HT-29 (cell line): ENCODE data around the gene MCUB. TPM values are rescaled to one million over a fixed set of nuclear protein-coding genes. Genes with fewer than 3 reads are reported as not detected.
A peak's percentile ranks its signal among the peaks of the same experiment; 100 is the strongest.

Source experiments
- DNase-seq: peaks from one replicate; pipeline ENCODE4 v3.0.0-alpha.2; 2015; ENCODE audit warnings: low spot score
- total RNA-seq: library from RNA; depleted of rRNA; stranded (reverse); fragments of >200 nt; shearing (Covaris generic); gene quantifications from 2 replicates; pipeline ENCODE4 v1.2.3, GENCODE V29; 2014

Gene MCUB
- total RNA-seq, 1 experiment from 2014 or later = 4.2 TPM

DNA sequence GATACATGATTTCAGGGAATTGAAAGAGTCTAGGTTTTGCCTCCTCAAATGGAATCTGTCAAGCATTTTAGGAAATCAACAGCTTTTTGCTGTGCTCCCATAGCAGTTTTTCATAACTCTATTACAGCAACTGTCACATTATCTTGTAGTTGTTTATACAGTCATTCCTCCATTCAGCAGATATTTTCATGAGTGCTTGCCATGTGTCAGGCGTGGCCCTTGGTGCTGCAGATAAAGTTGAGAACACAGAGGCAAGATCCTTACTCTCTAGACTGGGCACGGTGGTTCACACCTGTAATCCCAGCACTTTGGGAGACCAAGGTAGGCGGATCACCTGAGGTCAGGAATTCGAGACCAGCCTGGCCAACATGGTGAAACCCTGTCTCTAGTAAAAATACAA, 67.3 kb downstream of the MCUB start:
- DNase-seq = no peak

DNA sequence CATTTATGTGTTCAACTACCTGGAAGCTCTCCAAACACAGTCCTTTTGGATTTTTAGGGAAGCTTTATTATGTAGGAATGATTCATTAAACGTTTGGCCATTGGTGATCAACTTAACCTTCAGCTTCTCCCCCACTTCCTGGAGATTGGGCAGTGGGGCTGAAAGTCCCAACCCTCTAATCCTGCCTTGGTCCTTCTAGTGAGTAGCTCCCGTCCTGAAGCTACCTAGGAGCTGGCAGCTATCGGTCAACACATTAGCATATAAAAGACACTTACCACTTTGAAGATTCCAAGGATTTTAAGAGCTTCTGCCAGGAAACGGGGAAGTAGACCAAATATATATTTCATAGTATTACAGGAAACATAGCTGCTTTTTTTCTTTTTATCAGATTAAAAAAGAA, 69.7 kb downstream of the MCUB start:
- DNase-seq = no peak

DNA sequence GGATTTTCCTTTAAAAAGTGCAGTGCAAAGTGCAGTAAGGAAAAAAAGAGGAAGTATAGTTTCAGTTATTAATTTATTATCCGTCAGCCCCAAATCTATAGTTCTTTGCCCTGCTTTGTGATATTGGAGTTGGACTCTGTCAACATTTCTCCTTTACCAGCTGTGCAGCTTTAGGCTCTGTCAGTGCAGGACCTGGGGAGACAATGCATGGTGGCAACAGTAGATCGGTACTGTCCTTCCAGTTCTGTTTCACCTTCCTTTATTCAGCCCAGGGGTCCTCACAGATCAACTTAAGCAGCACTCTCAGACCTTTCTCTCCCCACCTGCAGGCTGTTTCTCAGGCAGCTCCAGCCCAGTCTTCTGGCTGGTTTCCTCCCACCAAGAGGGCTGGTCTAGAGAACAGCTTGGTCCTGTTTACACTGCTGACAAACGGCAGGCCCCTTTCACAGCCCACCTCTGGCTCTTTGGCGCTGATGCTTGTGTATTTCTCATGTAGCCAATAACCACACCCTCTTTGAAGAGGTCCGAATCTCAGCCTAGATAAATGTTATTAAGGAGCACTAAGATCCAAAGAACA, 71.6 kb downstream of the MCUB start:
- no peak for DNase-seq

DNA sequence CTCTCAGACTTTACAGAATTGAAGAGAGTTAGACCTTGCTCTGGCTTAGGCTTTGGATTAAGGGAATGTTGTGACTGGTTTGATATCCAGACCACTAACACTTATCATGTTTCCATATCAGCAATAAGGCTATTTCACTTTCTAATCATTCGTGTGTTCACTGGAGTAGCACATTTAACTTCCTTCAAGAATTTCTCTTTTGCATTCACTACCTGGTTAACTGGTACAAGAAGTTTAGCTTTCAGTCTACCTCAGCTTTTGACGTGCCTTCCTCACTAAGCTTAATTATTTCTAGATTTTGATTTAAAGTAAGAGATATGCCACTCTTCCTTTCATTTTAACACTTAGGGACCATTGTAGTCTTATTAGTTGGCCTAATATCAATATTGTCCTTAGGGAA, 80.6 kb downstream of the MCUB start:
- DNase-seq = no peak

DNA sequence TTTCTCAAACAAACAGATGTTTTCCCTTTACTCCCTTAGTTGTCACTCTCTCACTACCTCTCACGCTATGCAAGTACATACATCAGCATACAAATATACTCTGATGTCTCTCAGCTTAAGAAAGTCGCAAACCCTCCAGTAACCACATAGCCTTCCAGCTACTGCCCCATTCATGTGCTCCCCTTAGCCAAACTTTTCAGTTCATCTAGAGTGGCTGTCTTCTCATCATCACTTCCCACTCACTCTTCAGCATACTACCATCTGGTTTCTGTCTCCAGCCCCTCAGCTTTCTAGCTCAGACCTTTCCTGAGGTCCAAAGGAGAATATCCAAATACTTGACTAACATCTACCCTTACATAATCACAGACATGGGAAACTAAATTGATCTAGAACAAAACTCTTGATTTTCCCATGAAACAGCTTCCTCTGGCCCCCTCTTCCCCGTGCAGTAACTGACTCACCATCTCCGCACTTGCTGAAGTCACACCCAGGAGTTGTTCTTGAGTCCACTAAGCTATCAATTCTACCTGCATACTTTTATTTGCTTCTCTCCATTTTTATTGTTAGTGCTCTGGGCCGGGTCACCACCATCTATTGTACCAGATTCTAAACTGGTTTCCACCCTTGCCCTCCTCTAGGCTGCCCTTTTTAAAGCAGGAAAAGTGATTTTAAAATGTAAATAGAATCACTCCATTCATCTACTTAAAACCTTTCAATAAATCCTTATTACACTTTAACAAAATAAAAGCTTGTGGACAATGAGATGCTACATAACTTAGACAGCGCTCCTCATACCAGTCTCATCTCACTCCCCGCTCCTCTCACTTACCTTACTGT, 86.0 kb downstream of the MCUB start:
- DNase-seq = no peak

DNA sequence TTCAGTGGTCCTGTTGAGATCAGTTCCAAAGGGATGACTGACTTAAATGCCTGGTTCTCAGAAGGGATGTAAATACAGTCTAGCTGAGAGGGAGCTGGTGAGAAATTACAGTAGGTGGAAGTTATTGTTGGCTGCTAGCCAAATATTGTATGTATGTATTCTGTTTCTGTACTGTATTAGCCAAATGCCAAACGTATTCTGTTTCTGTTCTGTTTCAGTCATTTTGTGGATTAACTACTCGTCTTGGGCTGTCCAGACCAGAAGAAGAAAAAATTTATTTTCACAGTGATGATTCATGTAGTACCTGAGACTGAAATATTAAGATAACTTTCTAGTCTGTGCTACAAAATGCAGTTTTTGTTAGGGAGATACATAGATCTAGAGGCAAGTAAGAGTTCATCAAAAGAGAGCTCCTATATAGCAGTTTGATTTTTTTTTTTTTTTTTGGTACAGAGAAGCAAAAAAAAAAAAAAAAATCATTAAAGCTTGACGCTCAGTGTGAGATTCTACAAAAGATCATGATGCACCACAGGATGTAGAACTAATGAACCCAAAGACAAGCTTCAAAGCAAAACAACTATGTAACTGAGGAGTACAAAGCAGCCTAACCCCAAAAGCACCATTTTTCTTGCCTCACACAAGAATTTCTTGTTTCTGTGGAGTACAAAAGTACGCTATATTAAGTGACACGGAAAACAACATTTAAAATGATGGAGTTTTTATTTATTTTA, 88.4 kb downstream of the MCUB start:
- no peak for DNase-seq

DNA sequence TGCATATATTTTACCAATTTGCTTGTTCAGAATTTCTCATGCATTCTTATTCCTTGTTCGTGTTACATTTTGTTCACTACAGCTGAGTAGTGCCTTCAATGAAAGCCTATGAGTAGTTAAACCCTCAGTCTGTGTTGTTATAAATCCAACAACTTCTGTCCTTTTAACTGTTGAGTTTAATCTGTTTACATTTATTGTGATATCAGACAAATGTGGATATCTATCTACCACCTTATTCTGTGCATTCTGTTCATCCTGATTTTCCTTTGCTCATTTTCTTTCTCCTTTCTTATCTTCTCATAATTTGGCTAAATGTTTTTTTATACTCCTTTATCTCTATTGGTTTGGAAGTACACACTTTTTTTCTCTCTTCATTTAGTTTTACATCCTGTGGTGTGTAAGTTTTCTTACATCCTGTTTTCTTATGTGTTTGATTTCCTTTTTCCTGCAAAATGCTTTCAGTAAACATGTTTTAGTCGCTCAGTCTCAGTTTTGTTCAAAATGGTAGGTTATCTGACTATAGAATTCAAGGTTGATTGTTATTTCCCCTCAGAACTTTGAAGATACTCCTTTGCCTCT, 89.0 kb downstream of the MCUB start:
- no peak for DNase-seq

DNA sequence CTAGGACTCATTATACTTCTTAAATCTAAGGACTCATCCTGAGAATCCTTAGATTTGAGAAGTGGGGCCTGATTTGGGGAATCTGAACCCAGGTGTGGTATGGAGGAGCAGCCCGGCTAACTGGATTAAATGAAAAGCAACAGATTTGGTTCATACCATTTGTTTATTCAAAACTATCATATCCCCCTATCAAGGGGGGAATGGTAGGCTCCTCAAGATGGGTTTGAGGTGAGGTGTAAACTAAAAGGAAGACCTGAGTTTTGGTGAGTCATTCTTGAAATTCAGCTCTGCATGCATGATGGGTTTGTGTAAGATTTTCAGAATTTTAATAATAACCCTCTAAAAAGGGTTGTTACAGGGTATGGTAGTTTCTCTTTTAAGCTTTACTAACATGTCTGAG, 89.8 kb downstream of the MCUB start:
- no peak for DNase-seq

DNA sequence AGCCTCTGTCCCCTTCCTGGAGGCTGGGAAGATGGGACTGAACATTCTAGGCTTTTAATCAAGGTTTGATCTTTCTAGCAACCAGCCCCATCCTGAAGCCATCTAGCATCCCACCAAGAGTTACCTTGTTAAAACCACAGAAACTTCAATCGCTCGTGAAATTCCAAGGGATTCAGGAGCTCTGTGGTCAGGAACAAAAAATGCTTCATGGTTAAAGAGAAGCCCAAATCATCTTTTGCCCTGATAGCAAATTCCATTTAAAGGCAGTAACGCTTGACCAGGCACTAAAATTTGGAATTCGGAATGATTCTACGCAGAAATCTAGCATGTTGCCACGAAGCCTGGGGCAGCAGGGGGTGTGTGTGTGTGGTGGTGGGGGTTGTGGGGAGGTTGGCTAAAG, 95.3 kb downstream of the MCUB start:
- DNase-seq = no peak

DNA sequence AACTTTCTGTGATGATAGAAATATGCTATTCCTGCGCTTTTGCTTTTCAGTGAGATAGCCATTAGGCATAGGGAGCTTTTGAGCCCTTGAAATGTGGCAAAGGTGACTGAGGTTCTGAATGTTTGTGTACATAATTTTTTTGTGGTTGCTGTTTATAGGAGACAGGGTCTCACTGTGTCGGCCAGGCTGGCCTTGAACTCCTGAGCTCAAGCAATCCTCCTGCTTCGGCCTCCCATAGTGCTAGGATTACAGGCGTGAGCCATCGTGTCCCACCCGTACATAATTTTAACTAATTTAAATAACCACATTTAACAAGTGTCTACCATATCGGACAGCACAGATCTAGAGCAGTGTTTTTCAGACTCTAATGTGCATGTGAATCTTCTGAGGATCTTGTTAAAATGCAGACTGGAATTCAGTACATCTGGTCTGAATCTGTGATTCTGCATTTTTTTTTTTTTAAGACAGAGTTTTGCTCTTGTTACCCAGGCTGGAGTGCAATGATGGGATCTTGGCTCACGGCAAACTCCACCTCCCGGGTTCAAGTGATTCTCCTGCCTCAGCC, 97.9 kb downstream of the MCUB start:
- no peak for DNase-seq

DNA sequence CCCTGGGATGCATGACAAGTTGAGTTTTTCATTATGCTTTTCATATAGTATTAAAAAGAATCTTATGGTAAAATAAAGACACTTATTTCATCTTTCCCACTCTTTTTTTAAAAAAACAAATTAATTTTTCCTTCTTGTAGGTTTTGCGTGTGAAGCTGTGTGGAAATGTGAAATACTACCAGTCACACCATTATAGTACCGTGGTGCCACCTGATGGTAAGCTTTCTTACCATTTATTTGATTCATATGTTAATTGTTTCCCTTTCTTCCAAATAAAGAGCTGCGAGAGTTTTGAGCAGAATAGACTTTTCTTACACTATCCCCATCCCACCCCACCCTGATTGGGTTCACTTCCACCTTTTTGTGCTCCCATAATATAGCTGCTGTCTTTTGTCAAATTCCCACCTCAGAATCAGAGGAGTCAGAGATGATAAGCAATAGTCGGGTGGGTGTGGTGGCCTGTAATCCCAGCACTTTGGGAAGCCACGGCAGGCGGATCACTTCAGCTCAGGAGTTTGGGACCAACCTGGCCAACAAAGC, 98.9 kb downstream of the MCUB start:
- DNase-seq = peak; percentile 13

DNA sequence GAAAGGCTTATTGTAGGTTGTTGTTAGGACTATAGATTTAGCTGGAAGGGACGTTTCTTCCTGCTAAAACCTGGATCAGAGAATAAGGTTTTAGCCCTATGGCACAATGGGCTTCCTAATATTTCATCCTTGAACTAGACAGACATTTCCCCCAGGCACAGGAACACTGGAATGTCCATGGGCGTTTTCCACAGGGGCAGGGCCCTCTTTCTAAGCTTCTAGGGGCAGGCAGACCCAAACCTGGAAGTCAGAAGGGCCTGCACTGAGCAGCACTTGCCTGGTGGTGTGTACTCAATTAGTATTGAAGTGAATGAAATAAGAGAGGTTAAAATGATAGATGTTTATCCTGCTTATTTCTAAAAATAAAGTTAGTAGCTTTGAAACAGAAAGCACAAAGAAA, 102.1 kb downstream of the MCUB start:
- DNase-seq = no peak

DNA sequence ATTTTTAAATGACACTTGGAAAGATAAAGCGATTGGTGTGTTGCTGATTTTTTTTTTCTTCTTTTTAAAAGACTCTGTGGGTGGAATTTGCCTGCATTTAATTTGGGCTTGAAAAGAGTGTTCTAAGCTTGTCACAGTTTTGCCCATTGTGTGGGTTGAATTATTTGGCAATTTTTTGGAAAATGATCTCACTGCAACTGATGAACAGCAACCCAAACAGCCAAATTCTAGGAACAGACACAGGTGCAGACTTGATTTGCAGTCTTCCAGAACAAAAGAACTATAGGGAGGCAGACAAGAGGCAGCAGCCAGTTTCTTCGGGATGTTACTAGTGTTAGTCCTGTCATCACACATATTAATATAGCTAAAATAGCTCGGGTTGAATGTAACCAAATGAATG, 102.7 kb downstream of the MCUB start:
- DNase-seq = no peak

DNA sequence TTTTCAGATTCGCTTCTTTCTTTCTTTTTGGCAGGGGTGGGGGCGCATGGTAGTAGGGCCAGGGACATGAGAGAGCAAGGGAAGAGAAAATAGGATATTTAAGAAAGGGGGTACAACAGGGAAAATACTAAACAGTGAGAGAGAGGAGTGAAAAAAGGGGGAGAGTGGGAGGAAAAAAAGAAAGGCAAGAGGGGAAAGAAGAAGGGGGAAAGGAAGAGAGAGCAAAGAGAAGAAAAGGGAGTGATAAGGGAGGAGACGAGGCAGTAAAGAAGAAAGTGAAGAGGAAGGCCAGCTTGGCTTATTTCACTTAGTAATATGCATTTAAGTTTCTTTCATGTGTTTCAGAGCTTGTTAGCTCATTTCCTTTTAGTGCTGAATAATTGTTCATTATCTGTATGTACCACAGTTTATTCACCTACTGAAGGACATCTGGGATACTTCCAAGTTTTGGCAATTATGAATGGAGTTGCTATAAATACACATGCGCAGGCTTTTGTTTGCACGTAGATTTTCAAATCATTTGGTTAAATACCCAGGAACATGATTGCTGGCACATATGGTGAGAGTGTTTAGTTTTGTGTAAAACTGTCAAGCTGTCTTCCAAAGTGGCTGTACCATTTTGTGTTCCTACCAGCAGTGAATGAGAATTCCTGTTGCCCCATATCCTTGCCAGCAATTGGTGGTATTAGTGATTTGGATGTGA, 105.9 kb downstream of the MCUB start:
- no peak for DNase-seq

DNA sequence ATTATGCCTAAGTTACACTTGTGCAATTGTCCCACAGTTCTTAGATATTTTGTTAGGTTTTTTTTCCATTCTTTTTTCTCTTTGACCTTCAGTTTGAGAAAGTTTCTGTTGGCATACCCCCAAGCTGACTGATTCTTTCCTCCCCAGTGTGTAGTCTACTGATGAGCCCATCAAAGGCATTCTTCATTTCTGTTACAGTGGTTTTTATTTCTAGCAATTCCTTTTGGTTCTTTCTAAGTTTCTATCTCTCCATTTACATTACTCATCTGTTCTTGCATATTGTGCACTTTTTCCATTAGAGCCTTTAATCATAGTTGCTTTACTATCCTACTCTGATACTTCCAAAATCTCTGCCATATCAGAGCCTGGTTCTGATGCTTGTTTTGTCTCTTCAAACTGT, 111.3 kb downstream of the MCUB start:
- no peak for DNase-seq

DNA sequence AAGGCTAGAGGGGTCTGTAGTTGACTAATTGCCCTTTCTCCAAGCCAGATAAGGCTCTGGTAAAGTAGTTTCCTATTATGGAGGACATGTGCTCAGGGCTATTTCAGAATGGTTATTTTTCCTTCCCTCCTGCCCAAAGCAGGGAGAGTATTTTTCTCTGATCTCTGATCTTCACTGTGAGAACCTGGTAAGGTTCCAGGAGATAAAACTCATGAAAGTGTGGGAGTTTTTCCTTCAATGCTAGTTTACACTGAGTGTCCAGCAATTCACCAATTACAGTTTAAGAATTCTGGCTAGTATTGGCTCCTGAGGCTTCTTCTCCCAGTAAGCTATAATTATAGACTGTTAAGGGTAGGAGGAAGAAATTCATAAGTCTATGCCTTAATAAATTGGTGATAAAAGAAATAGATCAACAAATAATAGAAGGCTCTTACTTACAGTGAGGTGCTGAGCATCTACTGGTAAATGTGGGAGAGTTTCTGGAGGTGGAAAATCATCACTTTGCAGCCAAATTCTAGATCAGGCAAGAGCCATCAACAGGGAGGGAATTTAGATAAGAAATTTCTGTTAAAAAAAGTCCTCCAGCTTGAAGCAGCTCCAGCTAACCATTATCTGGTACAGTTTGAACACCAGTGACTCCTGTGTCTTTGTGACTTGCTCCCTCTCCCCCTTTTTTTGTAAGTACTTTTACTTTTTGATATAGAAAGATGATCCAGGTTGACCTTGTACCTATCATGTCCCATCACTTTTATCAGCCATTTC, 112.3 kb downstream of the MCUB start:
- no peak for DNase-seq

DNA sequence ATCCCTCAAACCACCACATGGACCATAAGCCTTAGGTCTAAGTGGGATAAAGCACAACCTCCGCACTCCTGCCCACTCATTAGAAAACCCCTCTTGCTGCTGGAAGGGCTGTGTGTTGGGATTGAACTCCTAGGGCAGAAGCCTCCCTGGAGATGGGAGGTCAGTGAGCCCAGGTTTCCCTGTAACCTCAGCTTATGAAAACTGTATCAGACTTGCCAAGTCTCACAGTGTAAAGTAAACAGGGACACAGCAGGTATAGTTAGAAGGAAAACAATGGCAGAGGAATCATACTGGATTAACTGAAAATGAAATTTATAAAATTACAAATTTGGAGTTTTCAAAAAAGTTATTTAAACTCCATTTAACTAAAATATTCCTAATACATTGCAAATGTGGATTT, 113.3 kb downstream of the MCUB start:
- no peak for DNase-seq

DNA sequence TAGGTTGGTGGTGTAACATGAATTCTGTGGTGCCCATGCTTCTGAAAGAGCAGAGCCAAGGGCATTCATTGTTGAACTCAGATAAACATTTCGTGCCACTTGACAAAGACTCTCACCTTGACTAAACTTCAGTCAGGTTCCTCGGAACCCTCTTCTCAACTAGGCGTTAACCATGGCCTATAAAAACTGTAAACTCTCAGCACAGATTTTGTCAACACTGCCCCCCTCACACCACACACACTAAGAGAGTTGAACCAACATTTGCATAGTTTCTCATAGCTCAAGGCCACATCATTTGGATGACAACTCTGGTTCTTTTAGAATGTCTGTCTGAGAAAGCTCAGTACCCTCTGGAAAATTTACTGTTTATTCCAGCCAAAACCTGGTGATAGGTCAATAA, 115.1 kb downstream of the MCUB start:
- DNase-seq = no peak

DNA sequence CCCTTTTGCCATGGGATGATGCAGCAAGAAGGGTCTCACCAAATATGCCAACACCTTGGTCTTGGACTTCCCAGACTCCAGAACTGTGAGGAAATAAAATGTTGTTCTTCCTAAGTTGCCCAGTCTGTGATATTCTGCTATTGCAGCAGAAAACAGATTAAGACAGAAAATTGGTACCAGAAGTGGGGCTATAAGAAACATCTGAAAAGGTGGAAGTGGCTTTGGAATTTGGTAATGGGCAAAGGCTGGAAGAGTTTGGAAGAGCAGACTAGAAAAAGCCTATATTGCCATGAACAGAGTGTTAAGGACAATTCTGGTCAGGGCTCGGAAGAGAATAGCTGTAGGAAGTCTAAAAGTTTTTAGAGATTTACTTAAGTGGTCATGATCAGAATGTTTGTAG, 115.8 kb downstream of the MCUB start:
- DNase-seq = no peak

DNA sequence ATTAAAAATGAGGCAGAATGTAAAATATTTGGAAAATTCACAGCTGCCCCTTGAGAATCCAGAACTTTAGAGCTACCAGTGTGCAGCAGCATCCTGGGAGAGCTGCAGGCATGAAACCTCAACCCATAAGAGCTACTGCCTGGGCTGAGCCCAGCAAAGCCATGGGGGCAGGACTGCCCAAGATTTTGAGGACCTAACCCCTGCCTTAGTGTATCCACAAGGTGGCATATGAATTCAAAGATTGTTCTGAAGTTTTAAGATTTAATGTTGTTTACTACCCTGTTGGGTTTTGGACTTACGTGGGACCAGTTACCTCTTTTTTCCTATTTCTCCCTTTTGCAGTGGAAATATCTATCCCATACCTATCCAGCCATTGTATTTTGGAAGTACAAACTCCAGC, 116.8 kb downstream of the MCUB start:
- peak; percentile 9 for DNase-seq
